KMS-11 (cell line): ENCODE results near the gene DBN1.
"Not testable (repeated sequence)": the region's sequence is repeated elsewhere in the genome, so short reads cannot be mapped to it uniquely, and the experiment has no call there.

Experiments used
- H2AFZ ChIP-seq: fragments of 200-600 bp; sonication (generic); 2 replicates; pipeline ENCODE4 v1.6.1; 2016; ENCODE audit warnings: antibody characterized with exemption, mixed run types, low read depth
- H3K27ac ChIP-seq: fragments of 200-600 bp; sonication (generic); 2 replicates; pipeline ENCODE4 v1.6.1; 2016; ENCODE audit warnings: mild to moderate bottlenecking, mixed run types
- H3K27me3 ChIP-seq: fragments of 200-600 bp; sonication (generic); 2 replicates; pipeline ENCODE4 v1.6.1; 2017; ENCODE audit warnings: mild to moderate bottlenecking, low read depth, mixed run types, moderate library complexity; ENCODE audit not compliant: insufficient read depth
- H3K36me3 ChIP-seq: fragments of 200-600 bp; sonication (generic); 2 replicates; pipeline ENCODE4 v1.6.1; 2017; ENCODE audit warnings: mild to moderate bottlenecking, mixed run types; ENCODE audit not compliant: insufficient read depth
- H3K4me1 ChIP-seq: fragments of 200-600 bp; sonication (generic); 2 replicates; pipeline ENCODE4 v1.6.1; 2016; ENCODE audit warnings: mild to moderate bottlenecking, low read depth, mixed run types; ENCODE audit not compliant: poor library complexity, severe bottlenecking
- H3K4me2 ChIP-seq: fragments of 200-600 bp; sonication (generic); 2 replicates; pipeline ENCODE4 v1.7.0; 2016; ENCODE audit warnings: mild to moderate bottlenecking, mixed run types
- H3K4me3 ChIP-seq: fragments of 200-600 bp; sonication (generic); IDR thresholded peaks from 2 replicates; pipeline ENCODE4 v1.6.1; 2017; ENCODE audit warnings: low read depth, low read length, mixed read lengths; ENCODE audit not compliant: insufficient read depth
- H3K79me2 ChIP-seq: fragments of 200-600 bp; sonication (generic); 2 replicates; pipeline ENCODE4 v1.6.1; 2016; ENCODE audit warnings: low read depth, mixed run types; ENCODE audit not compliant: insufficient read depth
- H3K9ac ChIP-seq: fragments of 200-600 bp; sonication (generic); 2 replicates; pipeline ENCODE4 v1.6.1; 2016; ENCODE audit warnings: mild to moderate bottlenecking, mixed run types
- H4K20me1 ChIP-seq: fragments of 200-600 bp; sonication (generic); 2 replicates; pipeline ENCODE4 v1.6.1; 2016; ENCODE audit warnings: mild to moderate bottlenecking, mixed run types; ENCODE audit not compliant: insufficient read depth
- CTCF ChIP-seq: fragments of 200-600 bp; sonication (generic); conservative IDR thresholded peaks from 2 replicates; pipeline ENCODE4 v1.6.1; 2017; ENCODE audit warnings: low read depth, mild to moderate bottlenecking, antibody characterized with exemption, low read length, moderate library complexity, mixed read lengths

DBN1 gene

GRCh38 chr5:177425801-177426565 lies 47.5 kb downstream of the DBN1 start:
- Histone ChIP-seq H3K27ac (peak overlapping the region; percentile 33; the same call in 1 of the 2 replicates), H3K27me3 (no peaks in the 10 kb centered on the region), H4K20me1 (no peaks in the 10 kb centered on the region), H3K9ac (peak overlapping the region; percentile 18; the same call in 1 of the 2 replicates), H3K4me1 (peaks cover 45% of the 10 kb centered on the region), H3K79me2 (no peaks in the 10 kb centered on the region), H3K4me3 (no peak overlapping the region), H2AFZ (peak overlapping the region; percentile 71), H3K4me2 (peak overlapping the region; percentile 78), H3K36me3 (no peaks in the 10 kb centered on the region)
- no peak for TF ChIP-seq CTCF

- Histone ChIP-seq H3K36me3 (no peaks in the 10 kb centered on the region), H3K4me2 (peak overlapping the region; percentile 78), H3K27ac (peak overlapping the region; percentile 33; the same call in 1 of the 2 replicates), H2AFZ (peak overlapping the region; percentile 71), H4K20me1 (no peaks in the 10 kb centered on the region), H3K9ac (peak overlapping the region; percentile 18; the same call in 1 of the 2 replicates), H3K4me3 (no peak overlapping the region), H3K4me1 (peaks cover 38% of the 10 kb centered on the region), H3K27me3 (no peaks in the 10 kb centered on the region), H3K79me2 (no peaks in the 10 kb centered on the region)
- TF ChIP-seq CTCF = no peak
Observed at GRCh38 chr5:177425196-177425800, 48.1 kb downstream of the DBN1 start.

- H3K4me1 ChIP-seq = peaks cover 22% of the 10 kb centered on the region
- H3K27ac ChIP-seq = no peak overlapping the region
- H3K36me3 ChIP-seq = no peaks in the 10 kb centered on the region
- H3K27me3 ChIP-seq = no peaks in the 10 kb centered on the region
- no peak overlapping the region for H3K4me2 ChIP-seq
- no peaks in the 10 kb centered on the region for H3K79me2 ChIP-seq
- H4K20me1 ChIP-seq = no peaks in the 10 kb centered on the region
- H3K9ac ChIP-seq = no peak overlapping the region
- TF ChIP-seq CTCF = no peak
- H2AFZ ChIP-seq = no peak overlapping the region
- no peak overlapping the region for H3K4me3 ChIP-seq
Observed at GRCh38 chr5:177423671-177424070, 49.8 kb downstream of the DBN1 start.

GRCh38 chr5:177421062-177421798 lies 52.2 kb downstream of the DBN1 start:
- Histone ChIP-seq H3K27ac (no peak overlapping the region), H3K4me3 (no peak overlapping the region), H3K4me1 (peaks cover 8% of the 10 kb centered on the region), H3K36me3 (no peaks in the 10 kb centered on the region), H3K27me3 (no peaks in the 10 kb centered on the region), H2AFZ (no peak overlapping the region), H3K79me2 (no peaks in the 10 kb centered on the region), H3K9ac (no peak overlapping the region), H3K4me2 (no peak overlapping the region), H4K20me1 (no peaks in the 10 kb centered on the region)
- no peak for TF ChIP-seq CTCF

- H3K36me3 ChIP-seq, H3K4me2 ChIP-seq, H4K20me1 ChIP-seq, H3K27me3 ChIP-seq, H3K79me2 ChIP-seq, H3K4me1 ChIP-seq, H3K9ac ChIP-seq, H2AFZ ChIP-seq, H3K4me3 ChIP-seq, H3K27ac ChIP-seq: not testable (repeated sequence)
Observed at GRCh38 chr5:177420472-177420871, 53.0 kb downstream of the DBN1 start.
